ENCODE data around the gene SPHK2. TPM values are rescaled to one million over a fixed set of nuclear protein-coding genes. Genes with fewer than 3 reads are reported as not detected.

The SPHK2 gene
- total RNA-seq, 4 donors from 2014 or later: 15.9 to 24.5 (median 17.0) TPM

GRCh38 chr19:48616041-48616436 lies 3.3 kb upstream of the SPHK2 start:
- Histone ChIP-seq H3K4me3 (no peak overlapping the region), H3K36me3 (peaks cover 24 to 38% (median 34%) of the 10 kb centered on the region in 4 donors), H3K27me3 (no peaks in the 10 kb centered on the region), H3K27ac (replicated peaks in 1 of 4) (no peak overlapping the region), H3K9me3 (no peaks in the 10 kb centered on the region), H3K4me1 (peaks cover 28 to 55% (median 42%) of the 10 kb centered on the region in 4 donors)
- intact Hi-C loops (cut with DNase I): no loop called here
- 100% methylated on average over 1 of the region's 16 CpGs for WGBS
- TF ChIP-seq POLR2AphosphoS5 (IDR thresholded peaks at IDR 0.05) (no peak), POLR2A (IDR thresholded peaks at IDR 0.05; ENCODE audit: low read depth) (no peak), EP300 (IDR thresholded peaks at IDR 0.05) (no peak), CTCF (IDR thresholded peaks at IDR 0.05) (no peak)
- DNase-seq (ENCODE audit: extremely low spot score): no peak

GRCh38 chr19:48616491-48617056 lies 2.7 kb upstream of the SPHK2 start:
- Histone ChIP-seq H3K4me1 (peaks cover 31 to 59% (median 45%) of the 10 kb centered on the region in 4 donors), H3K27ac (replicated peaks in 1 of 4) (peak overlapping the region in 1 of 4 donors; percentile 95), H3K4me3 (no peak overlapping the region), H3K27me3 (no peaks in the 10 kb centered on the region), H3K36me3 (peaks cover 24 to 43% (median 39%) of the 10 kb centered on the region in 4 donors), H3K9me3 (no peaks in the 10 kb centered on the region)
- TF ChIP-seq POLR2AphosphoS5 (IDR thresholded peaks at IDR 0.05) (no peak), POLR2A (IDR thresholded peaks at IDR 0.05; ENCODE audit: low read depth) (no peak), CTCF (IDR thresholded peaks at IDR 0.05) (no peak), EP300 (IDR thresholded peaks at IDR 0.05) (no peak)
- WGBS: 69% methylated on average over 10 of the region's 12 CpGs
- no peak for DNase-seq (ENCODE audit: extremely low spot score)
- intact Hi-C loops (cut with DNase I): no loop called here

- H3K27ac ChIP-seq (replicated peaks in 1 of 4): peak overlapping the region in 3 of 4 donors; percentile 94 to 95 (median 95)
- peaks cover 31 to 67% (median 49%) of the 10 kb centered on the region in 4 donors for H3K4me1 ChIP-seq
- peak overlapping the region; percentile 75 to 96 (median 78) for H3K4me3 ChIP-seq
- 42% methylated on average over 12 of the region's 18 CpGs for WGBS
- DNase-seq (ENCODE audit: extremely low spot score): no peak
- TF ChIP-seq CTCF (IDR thresholded peaks at IDR 0.05) (no peak), POLR2A (IDR thresholded peaks at IDR 0.05; ENCODE audit: low read depth) (no peak), EP300 (IDR thresholded peaks at IDR 0.05) (no peak), POLR2AphosphoS5 (IDR thresholded peaks at IDR 0.05) (no peak)
- no peaks in the 10 kb centered on the region for H3K9me3 ChIP-seq
- H3K27me3 ChIP-seq: no peaks in the 10 kb centered on the region
- intact Hi-C loops (cut with DNase I): no loop called here
- H3K36me3 ChIP-seq: peaks cover 24 to 47% (median 39%) of the 10 kb centered on the region in 4 donors
Observed at GRCh38 chr19:48617146-48617937, 2.0 kb upstream of the SPHK2 start.

GRCh38 chr19:48618278-48618915 lies 909 bp upstream of the SPHK2 start:
- Histone ChIP-seq H3K36me3 (peaks cover 24 to 47% (median 39%) of the 10 kb centered on the region in 4 donors), H3K9me3 (no peaks in the 10 kb centered on the region), H3K4me1 (peaks cover 37 to 77% (median 60%) of the 10 kb centered on the region in 4 donors), H3K4me3 (peak overlapping the region; percentile 75 to 96 (median 78)), H3K27me3 (no peaks in the 10 kb centered on the region), H3K27ac (replicated peaks in 1 of 4) (peak overlapping the region; percentile 93 to 95 (median 94))
- no peak for DNase-seq (ENCODE audit: extremely low spot score)
- intact Hi-C loops (cut with DNase I): no loop called here
- TF ChIP-seq POLR2A (IDR thresholded peaks at IDR 0.05; ENCODE audit: low read depth): no peak
- no peak for TF ChIP-seq POLR2AphosphoS5 (IDR thresholded peaks at IDR 0.05)
- no peak for TF ChIP-seq EP300 (IDR thresholded peaks at IDR 0.05)
- TF ChIP-seq CTCF (IDR thresholded peaks at IDR 0.05): no peak
- WGBS: 3% methylated on average over 17 of the region's 18 CpGs

Measured in esophagus muscularis mucosa (tissue), 4 donors.